Activated naive CD8-positive, alpha-beta T cell treated with anti-CD3 and anti-CD28 coated beads, Interleukin-2, amount 50 U/mL, for 24 hours (primary cell): ENCODE measurements around the gene B4GALT7.

Experiments
- ATAC-seq: fragments of 150-1000 bp; cut with Tn5 transposase; one replicate; pipeline ENCODE4 v1.10.0; 2021
- DNase-seq: peaks from one replicate; pipeline ENCODE4 v3.0.0; 2021
- H3K27ac Mint-ChIP-seq: one replicate; pipeline ENCODE4 v1.8.0; 2021; ENCODE audit warnings: mild to moderate bottlenecking, mixed read lengths
- H3K27me3 Mint-ChIP-seq: one replicate; pipeline ENCODE4 v1.8.0; 2021; ENCODE audit warnings: mixed read lengths
- H3K36me3 Mint-ChIP-seq: one replicate; pipeline ENCODE4 v1.8.0; 2021; ENCODE audit warnings: low read depth, mixed read lengths
- H3K4me1 Mint-ChIP-seq: one replicate; pipeline ENCODE4 v1.8.0; 2021; ENCODE audit warnings: mixed read lengths
- H3K4me3 Mint-ChIP-seq: one replicate; pipeline ENCODE4 v1.8.0; 2021; ENCODE audit warnings: mild to moderate bottlenecking, moderate library complexity, mixed read lengths
- H3K9me3 Mint-ChIP-seq: one replicate; pipeline ENCODE4 v1.8.0; 2021; ENCODE audit warnings: mixed read lengths

Gene B4GALT7

DNA sequence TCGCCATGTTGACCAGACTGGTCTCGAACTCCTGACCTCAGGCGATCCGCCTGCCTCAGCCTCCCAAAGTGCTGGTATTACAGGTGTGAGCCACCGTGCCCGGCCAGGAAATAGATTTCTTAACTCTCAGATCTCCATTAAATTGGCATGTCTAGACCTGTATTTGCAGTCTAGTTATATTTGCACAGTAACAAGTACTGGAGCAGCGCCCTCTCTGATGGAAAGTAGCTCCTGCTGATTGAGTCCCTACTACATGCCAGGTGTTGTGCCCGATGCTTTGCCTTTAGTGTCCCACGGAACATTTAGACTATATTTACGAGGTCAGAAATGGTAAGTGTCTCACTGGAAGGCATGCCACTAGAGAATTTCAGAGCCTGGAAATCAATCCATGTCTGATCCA lies 23.8 kb upstream of the B4GALT7 start:
- ATAC-seq (no peak), DNase-seq (no peak)
- H3K27me3 Mint-ChIP-seq: peaks cover 2% of the 10 kb centered on the region
- no peaks in the 10 kb centered on the region for H3K9me3 Mint-ChIP-seq
- no peaks in the 10 kb centered on the region for H3K4me1 Mint-ChIP-seq
- no peak overlapping the region for H3K4me3 Mint-ChIP-seq
- H3K36me3 Mint-ChIP-seq: no peaks in the 10 kb centered on the region
- no peak overlapping the region for H3K27ac Mint-ChIP-seq

DNA sequence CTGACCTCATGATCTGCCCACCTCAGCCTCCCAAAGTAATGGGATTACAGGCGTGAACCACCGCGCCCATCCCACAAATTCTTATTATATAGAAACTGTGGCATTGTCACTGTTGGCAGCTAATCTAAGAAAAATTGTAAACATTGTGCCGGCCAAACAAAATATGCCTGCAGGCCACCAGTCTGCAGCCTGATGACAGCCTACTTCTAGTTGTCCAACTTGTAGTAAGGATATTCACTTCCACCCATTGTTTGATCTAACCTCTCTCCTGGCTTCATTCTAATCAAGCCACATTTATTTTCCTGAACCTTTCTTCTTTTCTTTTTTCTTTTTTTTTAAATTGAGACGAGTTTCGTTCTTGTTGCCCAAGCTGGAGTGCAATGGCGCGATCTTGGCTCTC lies 21.6 kb upstream of the B4GALT7 start:
- H3K9me3 Mint-ChIP-seq: no peaks in the 10 kb centered on the region
- no peaks in the 10 kb centered on the region for H3K36me3 Mint-ChIP-seq
- no peak overlapping the region for H3K27ac Mint-ChIP-seq
- no peak for DNase-seq
- no peaks in the 10 kb centered on the region for H3K4me1 Mint-ChIP-seq
- H3K27me3 Mint-ChIP-seq: peaks cover 4% of the 10 kb centered on the region
- H3K4me3 Mint-ChIP-seq: no peak overlapping the region
- no peak for ATAC-seq

DNA sequence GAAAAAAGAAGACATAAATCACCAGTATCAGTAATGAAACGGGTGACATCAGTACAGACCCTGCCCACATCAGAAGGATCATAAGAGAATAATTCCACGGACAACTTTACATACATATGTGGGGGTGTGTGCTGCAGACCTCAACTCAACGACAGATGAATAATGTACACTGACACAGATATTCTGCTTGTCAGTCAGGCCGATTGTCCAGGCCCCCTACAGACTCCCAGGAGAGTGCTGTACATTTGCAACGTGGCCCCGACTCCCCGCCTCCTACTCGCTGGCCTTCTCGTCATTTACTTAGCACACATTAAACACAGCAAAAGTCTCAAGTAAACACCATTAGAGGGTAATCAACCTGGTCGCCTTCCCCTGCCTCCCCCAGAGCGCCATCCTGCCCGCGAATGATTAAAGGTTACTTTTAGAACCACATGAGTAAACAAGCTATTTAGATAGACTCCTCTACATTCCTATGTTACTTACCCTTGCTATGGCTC lies 11.5 kb upstream of the B4GALT7 start:
- no peak overlapping the region for H3K4me3 Mint-ChIP-seq

DNA sequence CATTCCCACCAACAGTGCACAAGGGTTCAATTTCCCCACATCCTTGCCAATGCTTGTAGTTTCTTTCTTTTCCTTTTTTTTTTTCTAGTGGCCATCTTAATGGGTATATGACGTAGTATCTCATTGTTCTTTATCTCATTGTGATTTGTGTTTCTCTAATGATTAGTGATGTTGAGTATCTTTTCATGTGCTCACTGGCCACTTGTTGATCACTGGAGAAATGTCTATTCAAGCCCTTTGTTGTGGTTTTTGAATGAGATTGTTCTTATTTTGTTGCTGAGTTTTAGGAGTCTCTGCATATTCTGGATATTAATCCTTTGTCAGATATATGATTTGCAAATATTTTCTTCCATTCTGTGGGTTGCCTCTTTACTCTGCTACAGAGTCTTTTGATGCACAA lies 9.5 kb upstream of the B4GALT7 start:
- DNase-seq (no peak), ATAC-seq (no peak)
- peaks cover 22% of the 10 kb centered on the region for H3K36me3 Mint-ChIP-seq
- H3K4me1 Mint-ChIP-seq: peaks cover 27% of the 10 kb centered on the region
- no peaks in the 10 kb centered on the region for H3K9me3 Mint-ChIP-seq
- H3K27me3 Mint-ChIP-seq: peaks cover 28% of the 10 kb centered on the region
- H3K27ac Mint-ChIP-seq: no peak overlapping the region
- no peak overlapping the region for H3K4me3 Mint-ChIP-seq

More for the DNA sequence above, 11.5 kb upstream of the B4GALT7 start:
- no peaks in the 10 kb centered on the region for H3K9me3 Mint-ChIP-seq
- H3K27me3 Mint-ChIP-seq: peaks cover 34% of the 10 kb centered on the region
- peaks cover 22% of the 10 kb centered on the region for H3K4me1 Mint-ChIP-seq
- no peak for DNase-seq
- ATAC-seq: peak; percentile 25
- H3K36me3 Mint-ChIP-seq: peaks cover 8% of the 10 kb centered on the region
- no peak overlapping the region for H3K27ac Mint-ChIP-seq

DNA sequence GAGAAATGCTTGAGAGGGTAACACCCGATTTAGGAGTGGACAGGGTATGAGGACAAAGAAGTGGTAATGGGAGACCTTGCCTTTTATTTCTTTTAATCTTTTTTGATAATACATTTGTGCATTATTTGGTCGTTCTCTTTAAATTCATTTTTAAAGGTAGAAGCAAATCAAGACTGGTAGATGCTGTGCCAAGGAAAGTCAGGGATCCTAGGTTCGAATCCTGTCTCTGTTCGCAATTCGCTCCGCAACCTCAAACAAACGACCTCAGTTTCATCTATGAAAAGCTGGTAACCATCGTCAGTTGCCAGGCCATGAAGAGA lies 8.3 kb upstream of the B4GALT7 start:
- H3K4me1 Mint-ChIP-seq: peaks cover 29% of the 10 kb centered on the region
- peaks cover 31% of the 10 kb centered on the region for H3K36me3 Mint-ChIP-seq
- H3K9me3 Mint-ChIP-seq: no peaks in the 10 kb centered on the region
- no peak for ATAC-seq
- peaks cover 21% of the 10 kb centered on the region for H3K27me3 Mint-ChIP-seq
- H3K27ac Mint-ChIP-seq: peak overlapping the region; percentile 100
- peak overlapping the region; percentile 98 for H3K4me3 Mint-ChIP-seq
- DNase-seq: no peak

DNA sequence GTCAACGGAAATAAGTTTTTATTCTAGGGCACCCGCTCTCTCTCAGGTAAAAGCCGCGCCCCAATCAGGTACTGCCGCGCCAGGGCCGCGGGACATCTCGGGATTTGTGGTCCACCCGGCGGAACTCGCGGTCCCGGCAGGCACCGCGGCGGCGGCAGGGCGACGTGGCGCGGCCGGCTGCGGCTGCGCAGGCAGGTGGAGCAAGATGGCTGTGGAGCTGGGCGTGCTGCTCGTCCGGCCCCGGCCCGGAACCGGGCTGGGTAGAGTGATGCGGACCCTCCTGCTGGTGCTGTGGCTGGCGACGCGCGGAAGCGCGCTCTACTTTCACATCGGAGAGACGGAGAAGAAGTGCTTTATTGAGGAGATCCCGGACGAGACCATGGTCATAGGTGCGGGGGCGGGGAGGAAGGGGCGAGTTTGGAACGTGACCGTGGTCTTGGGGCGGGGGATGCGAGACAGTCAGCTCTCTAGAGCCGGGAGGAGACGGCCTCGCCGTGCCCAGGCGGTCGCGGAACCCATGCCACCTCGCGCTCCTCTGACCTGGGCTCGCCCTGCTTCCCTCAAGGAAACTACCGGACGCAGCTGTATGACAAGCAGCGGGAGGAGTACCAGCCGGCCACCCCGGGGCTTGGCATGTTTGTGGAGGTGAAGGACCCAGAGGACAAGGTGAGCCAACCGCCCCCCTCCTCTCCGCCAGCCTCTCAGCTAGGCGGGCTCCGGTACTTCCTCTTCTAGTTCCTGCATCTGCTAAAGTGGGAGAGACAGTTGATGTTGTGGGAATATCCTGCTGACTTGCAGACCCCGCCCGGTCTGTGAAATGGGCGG lies 7.7 kb upstream of the B4GALT7 start, which contains the start of gene TMED9:
TMED9 (plus strand) TSS at position 194 of the 825 bp plus-strand sequence; CDS start at position 206, 12 bp downstream.
- Mint-ChIP-seq H3K27me3 (peaks cover 21% of the 10 kb centered on the region), H3K36me3 (peaks cover 34% of the 10 kb centered on the region), H3K9me3 (no peaks in the 10 kb centered on the region), H3K4me3 (peak within 1 kb of the TSS; percentile 98), H3K4me1 (peaks cover 27% of the 10 kb centered on the region), H3K27ac (peak within 1 kb of the TSS; percentile 100)
- ATAC-seq (peak; percentile 96), DNase-seq (peak; percentile 88)

DNA sequence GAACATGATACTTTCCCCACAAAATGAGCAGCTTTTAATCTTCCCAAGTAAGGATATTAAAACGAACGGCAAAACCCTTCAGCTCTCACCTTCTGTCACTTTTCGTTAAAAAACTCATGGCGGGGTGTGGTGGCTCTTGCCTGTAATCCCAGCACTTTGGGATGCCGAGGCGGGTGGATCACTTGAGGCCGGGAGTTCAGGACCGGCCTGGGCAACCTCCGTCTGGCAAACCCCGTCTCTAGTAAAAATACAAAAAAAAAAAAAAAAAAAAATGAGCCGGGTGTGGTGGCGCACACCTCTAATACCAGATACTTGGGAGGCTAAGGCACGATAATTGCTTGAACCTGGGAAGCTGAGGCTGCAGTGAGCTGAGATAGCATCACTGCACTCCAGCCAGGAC lies 7.0 kb upstream of the B4GALT7 start:
- peaks cover 30% of the 10 kb centered on the region for H3K4me1 Mint-ChIP-seq
- H3K9me3 Mint-ChIP-seq: no peaks in the 10 kb centered on the region
- H3K36me3 Mint-ChIP-seq: peaks cover 37% of the 10 kb centered on the region
- peak overlapping the region; percentile 98 for H3K4me3 Mint-ChIP-seq
- no peak for DNase-seq
- no peak for ATAC-seq
- H3K27ac Mint-ChIP-seq: peak overlapping the region; percentile 100
- H3K27me3 Mint-ChIP-seq: peaks cover 21% of the 10 kb centered on the region

DNA sequence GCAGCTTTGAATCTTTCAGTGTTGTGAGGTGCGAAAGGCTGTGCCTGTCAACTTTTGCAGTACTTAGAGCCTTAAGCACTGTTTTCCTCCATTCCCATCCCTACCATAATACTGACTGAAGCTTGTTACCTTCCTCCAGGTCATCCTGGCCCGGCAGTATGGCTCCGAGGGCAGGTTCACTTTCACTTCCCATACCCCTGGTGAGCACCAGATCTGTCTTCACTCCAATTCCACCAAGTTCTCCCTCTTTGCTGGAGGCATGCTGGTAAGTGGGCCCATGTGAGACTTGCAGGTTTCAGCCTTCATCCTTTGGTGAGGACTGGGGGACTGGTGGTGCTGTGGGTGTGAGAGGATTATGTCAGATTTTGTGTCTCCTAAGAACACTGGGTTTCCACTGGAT lies 6.4 kb upstream of the B4GALT7 start:
- Mint-ChIP-seq H3K9me3 (no peaks in the 10 kb centered on the region), H3K27ac (peak overlapping the region; percentile 100), H3K27me3 (peaks cover 16% of the 10 kb centered on the region), H3K4me1 (peaks cover 28% of the 10 kb centered on the region), H3K4me3 (peak overlapping the region; percentile 98), H3K36me3 (peaks cover 37% of the 10 kb centered on the region)
- no peak for ATAC-seq
- no peak for DNase-seq

DNA sequence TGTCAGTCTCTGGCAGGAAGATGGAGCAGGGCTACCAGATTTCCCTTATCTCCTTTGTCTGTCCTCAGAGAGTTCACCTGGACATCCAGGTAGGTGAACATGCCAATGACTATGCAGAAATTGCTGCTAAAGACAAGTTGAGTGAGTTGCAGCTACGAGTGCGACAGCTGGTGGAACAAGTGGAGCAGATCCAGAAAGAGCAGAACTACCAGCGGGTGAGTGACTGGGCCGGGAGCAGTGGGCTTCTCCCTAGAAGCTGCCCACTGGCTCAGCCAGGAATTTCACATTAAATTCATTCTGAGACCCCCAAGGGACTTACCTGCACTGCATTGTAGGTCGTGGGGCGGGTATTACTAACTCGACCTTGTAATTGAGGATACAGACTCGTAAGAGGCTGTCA lies 5.9 kb upstream of the B4GALT7 start:
- H3K27me3 Mint-ChIP-seq: peaks cover 15% of the 10 kb centered on the region
- peaks cover 37% of the 10 kb centered on the region for H3K36me3 Mint-ChIP-seq
- H3K9me3 Mint-ChIP-seq: no peaks in the 10 kb centered on the region
- DNase-seq: no peak
- no peak overlapping the region for H3K4me3 Mint-ChIP-seq
- H3K4me1 Mint-ChIP-seq: peaks cover 34% of the 10 kb centered on the region
- no peak for ATAC-seq
- no peak overlapping the region for H3K27ac Mint-ChIP-seq

DNA sequence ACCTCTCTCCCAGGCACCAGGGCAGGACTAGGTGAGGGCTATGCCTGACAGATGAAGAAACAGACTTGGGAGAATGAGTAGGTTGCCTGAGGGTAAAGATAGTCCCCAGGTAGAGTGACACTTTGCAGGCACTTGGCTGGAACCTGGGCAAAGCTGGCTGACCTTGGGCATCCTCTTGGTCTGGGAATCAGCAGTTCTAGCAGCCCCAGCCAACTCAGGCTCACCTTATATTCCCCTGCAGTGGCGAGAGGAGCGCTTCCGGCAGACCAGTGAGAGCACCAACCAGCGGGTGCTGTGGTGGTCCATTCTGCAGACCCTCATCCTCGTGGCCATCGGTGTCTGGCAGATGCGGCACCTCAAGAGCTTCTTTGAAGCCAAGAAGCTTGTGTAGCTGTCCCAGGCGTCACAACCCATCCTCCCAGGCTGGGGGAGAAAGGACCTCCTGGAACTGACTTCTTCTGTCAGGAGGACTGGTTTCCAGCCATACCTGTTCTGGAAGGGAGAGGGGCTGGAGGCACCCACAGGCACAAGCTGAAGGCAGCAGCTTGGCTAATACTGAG lies 4.8 kb upstream of the B4GALT7 start:
- DNase-seq (no peak), ATAC-seq (no peak)
- Mint-ChIP-seq H3K36me3 (peaks cover 37% of the 10 kb centered on the region), H3K4me3 (no peak overlapping the region), H3K9me3 (no peaks in the 10 kb centered on the region), H3K4me1 (peaks cover 38% of the 10 kb centered on the region), H3K27ac (no peak overlapping the region), H3K27me3 (peaks cover 11% of the 10 kb centered on the region)

DNA sequence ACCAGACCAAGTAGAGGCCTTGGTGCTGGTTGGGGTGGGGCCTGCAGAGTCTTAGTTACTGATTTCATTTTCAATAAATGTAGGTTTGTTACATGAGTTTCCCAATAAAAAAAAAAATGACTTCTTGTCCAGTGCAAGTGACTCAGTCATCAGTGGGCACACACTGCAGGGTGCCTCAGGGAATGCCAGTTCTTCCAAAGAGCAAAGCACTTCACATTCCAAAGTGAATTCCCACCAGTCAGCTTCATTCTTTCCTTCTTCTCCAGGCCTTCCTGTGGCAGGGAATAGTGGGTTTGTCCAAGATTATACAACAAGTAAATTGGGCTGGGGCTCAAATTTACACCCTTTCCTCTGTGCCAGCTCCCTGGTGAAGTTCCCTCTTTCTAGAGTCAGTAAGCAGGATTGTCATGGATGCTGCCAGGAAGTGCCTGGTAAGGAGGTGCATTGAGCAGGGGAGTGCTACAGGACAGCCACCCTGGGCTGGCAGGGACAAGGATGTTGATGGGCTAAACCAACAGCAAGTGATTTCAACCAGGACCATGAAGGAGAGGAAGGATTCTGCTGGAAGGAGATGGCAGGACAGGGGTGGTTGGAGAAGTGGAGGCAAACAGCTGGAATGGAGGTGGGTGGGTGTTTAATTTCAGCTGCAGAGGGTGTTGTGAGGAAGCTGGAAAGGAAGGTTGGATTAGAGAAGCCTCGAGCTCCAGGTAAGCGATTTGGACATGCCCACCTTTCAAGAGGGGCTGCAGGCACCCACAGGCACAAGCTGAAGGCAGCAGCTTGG lies 3.7 kb upstream of the B4GALT7 start:
- ATAC-seq (no peak), DNase-seq (no peak)
- Mint-ChIP-seq H3K4me1 (peaks cover 47% of the 10 kb centered on the region), H3K27ac (no peak overlapping the region), H3K27me3 (peaks cover 3% of the 10 kb centered on the region), H3K36me3 (peaks cover 40% of the 10 kb centered on the region), H3K4me3 (no peak overlapping the region), H3K9me3 (no peaks in the 10 kb centered on the region)

DNA sequence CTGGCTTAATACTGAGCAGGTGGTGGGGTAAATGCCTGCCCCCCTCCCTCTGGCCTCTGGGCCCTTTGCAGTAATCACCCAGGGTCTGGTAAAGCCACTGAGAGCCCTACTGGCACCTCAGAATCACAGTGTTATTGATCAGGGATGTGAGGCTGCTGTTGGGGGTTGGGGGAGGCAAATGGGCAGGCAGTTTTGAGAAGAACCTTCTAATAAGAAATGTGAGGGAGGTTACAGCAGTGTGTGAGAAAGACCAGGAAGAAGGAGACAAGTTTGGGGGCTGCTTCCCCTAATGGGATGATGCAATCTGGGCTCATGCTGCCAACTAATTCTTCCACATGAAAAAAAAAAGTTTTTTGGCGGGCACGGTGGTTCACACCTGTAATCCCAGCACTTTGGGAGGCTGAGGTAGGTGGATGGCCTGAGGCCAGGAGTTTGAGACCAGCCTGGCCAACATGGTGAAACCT lies 3.1 kb upstream of the B4GALT7 start:
- Mint-ChIP-seq H3K4me3 (no peak overlapping the region), H3K27me3 (no peaks in the 10 kb centered on the region), H3K4me1 (peaks cover 45% of the 10 kb centered on the region), H3K9me3 (no peaks in the 10 kb centered on the region), H3K36me3 (peaks cover 40% of the 10 kb centered on the region), H3K27ac (no peak overlapping the region)
- no peak for DNase-seq
- no peak for ATAC-seq

DNA sequence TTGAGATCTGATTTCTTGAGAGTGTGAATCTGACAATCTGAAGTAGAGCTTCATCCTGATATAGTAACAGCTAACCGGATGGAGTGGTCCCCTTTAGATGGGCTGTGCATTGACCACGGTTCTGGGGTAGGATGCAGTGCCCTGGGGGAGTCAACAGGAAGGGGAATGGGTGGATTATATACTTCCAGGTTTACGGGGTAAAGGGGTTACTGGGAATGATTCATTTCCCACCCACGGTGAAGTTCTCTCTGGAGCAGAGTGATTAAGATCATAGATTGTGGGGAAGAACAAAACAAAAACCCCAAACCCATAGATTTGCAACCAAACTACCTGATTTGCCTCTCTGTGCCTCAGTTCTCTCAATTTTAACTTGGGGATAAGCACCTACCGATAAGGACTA lies 1.5 kb upstream of the B4GALT7 start:
- ATAC-seq: no peak
- H3K4me1 Mint-ChIP-seq: peaks cover 39% of the 10 kb centered on the region
- H3K9me3 Mint-ChIP-seq: no peaks in the 10 kb centered on the region
- peak overlapping the region; percentile 98 for H3K4me3 Mint-ChIP-seq
- no peak overlapping the region for H3K27ac Mint-ChIP-seq
- H3K36me3 Mint-ChIP-seq: peaks cover 32% of the 10 kb centered on the region
- no peak for DNase-seq
- H3K27me3 Mint-ChIP-seq: no peaks in the 10 kb centered on the region

DNA sequence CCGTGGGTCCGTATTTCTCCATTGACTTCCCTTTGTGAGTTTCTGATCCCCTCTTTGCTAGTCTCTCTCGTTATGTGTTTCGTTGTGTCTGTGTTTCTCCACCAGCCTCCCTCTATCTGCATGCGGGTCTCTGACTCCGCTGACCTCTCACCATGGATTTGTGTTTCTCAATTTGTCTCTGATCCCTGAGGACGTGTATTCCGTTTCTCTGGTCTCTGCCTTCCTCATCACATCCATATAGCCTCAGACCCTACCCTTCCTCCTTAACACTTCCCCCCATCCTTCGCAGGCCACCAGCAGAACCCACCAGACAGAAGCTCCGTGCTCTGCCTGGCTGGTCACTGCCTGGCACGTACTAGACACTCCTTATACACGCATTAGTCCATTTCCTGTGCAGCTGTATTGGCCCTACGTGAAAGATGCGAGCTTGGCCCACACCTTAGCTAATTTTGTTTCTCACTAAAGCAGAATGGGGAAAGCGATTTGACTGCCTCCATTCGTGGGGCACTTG lies 631 bp downstream of the B4GALT7 start:
- Mint-ChIP-seq H3K36me3 (peaks cover 18% of the 10 kb centered on the region), H3K27ac (peak overlapping the region; percentile 95), H3K4me3 (peak overlapping the region; percentile 98), H3K9me3 (no peaks in the 10 kb centered on the region), H3K27me3 (no peaks in the 10 kb centered on the region), H3K4me1 (peaks cover 35% of the 10 kb centered on the region)
- DNase-seq (no peak), ATAC-seq (no peak)
